HG03457 (cell line): Measurements from ENCODE around the gene TENM4.
"Not testable (repeated sequence)": the region's sequence is repeated elsewhere in the genome, so short reads cannot be mapped to it uniquely, and the experiment has no call there.

ENCODE experiments used
- ATAC-seq: cut with Tn5 transposase; IDR thresholded peaks from one replicate; pipeline ENCODE4 v1.9.1; 2021; ENCODE audit warnings: moderate number of reproducible peaks; ENCODE audit not compliant: unreplicated experiment

Gene TENM4

DNA sequence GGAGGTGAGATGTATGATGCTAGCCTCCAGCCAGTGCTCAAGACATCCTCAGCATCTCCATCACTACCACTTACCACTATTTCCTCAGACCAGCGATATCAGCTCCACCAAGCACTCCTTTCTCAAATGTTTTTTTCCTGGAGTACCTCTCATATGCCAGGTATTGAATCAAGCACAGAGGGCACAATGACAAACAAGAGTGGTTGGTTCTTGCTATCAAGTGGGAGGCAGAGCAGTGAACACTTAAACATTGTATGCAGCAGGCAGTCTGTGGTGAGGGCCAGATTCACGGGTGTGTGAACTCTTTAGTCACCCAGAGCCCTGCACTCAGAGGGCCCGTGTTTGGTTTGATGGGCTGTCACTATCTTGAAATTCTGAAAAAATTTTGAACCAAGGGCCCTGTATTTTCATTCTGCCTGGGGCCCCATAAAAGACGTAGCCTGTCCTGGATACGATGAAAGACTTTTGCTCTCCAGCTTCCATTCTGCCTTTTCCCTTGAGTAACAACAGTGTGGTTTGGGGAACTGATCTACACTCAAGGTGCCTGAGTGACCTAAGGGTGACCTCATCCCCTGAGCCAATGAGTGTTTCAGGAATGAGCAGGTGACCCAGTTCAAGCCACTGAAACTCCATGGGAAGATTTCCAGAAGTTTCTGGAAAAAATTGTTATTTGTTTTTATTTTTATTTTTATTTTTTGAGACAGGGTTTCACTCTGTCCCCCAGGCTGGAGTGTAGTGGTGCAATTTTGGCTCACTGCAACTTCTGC lies 517.8 kb downstream of the TENM4 start:
- no peak for ATAC-seq

GRCh38 chr11:78921509-78921908 lies 519.3 kb downstream of the TENM4 start:
- no peak for ATAC-seq

DNA sequence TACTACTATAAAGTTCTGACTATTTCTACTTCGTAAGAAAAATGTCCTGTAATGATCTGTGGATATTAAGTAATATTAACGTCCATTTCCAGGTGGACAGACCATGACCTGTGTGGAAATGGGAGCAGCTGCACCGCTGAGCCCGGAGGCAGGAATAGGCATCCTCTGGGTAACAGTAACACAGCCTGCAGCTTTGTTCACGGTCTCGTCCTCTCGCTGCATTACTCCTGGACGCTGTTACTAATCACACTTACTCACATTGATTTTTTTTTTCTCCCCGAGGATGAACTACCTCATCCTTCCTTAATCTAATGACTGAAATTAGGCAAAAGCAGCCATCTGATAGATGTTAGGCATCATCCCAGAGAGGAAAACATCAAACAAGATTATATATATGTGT lies 520.5 kb downstream of the TENM4 start:
- no peak for ATAC-seq

DNA sequence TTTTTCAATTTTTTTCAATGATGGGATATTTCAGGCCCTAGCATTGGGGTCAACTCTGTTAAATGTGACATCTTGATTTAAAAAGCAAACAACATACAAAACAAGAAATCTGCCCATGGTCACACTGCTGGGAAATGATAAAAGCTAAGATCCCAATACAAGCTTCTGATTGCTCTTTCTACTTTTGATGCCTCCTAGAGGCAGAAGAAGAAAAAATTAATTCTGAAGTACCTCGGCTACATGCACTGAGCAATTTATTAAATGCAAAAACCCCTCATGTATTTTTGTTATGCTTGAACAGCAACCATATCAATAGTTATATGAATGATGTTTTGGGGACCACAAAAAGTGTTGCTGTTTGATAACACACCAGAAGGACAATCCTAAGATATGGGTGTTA lies 524.1 kb downstream of the TENM4 start:
- no peak for ATAC-seq

GRCh38 chr11:78914503-78914902 lies 526.3 kb downstream of the TENM4 start:
- no peak for ATAC-seq

GRCh38 chr11:78912778-78913177 lies 528.1 kb downstream of the TENM4 start:
- no peak for ATAC-seq

- no peak for ATAC-seq
Measured at GRCh38 chr11:78910322-78910721, 530.5 kb downstream of the TENM4 start.

DNA sequence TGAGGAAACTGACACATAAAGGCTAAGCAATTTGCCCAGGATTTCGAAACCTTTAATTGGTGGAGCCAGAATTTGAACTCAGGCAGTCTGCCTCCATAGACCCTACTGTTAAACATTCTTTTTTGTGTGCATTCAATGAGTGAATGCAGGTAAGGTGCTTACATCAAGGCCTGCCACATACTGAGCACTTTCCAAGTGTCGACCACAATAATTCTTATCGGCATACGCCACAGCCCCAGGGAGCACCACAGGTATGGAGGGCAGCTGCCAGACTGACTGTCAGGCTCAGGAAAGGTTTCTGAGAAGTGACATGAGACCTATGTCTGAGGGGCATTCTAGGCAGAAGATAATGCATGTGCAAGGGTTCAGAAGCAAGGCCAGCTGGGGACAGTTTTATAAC lies 531.4 kb downstream of the TENM4 start:
- no peak for ATAC-seq

DNA sequence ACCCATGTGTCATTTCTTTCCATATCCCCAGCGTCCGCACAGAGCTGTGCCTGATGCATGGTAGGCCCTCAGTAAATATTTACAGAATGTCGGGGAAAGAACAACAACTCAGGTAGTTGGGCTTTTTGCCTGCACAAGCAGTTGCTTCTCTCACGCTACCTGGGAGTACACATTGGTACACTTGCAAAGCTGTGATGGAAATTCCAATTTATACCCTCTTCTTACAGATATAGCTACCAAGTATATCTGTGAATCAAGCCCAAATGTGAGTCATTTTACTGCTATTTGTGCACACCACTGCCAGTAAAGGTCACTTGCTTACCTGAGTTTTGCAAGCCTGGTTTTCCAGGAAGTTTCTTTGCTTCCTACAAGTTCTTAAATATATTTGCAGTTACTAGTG lies 533.2 kb downstream of the TENM4 start:
- ATAC-seq = no peak

- no peak for ATAC-seq
Measured at GRCh38 chr11:78906566-78906965, 534.3 kb downstream of the TENM4 start.

GRCh38 chr11:78905756-78906155 lies 535.1 kb downstream of the TENM4 start:
- no peak for ATAC-seq

DNA sequence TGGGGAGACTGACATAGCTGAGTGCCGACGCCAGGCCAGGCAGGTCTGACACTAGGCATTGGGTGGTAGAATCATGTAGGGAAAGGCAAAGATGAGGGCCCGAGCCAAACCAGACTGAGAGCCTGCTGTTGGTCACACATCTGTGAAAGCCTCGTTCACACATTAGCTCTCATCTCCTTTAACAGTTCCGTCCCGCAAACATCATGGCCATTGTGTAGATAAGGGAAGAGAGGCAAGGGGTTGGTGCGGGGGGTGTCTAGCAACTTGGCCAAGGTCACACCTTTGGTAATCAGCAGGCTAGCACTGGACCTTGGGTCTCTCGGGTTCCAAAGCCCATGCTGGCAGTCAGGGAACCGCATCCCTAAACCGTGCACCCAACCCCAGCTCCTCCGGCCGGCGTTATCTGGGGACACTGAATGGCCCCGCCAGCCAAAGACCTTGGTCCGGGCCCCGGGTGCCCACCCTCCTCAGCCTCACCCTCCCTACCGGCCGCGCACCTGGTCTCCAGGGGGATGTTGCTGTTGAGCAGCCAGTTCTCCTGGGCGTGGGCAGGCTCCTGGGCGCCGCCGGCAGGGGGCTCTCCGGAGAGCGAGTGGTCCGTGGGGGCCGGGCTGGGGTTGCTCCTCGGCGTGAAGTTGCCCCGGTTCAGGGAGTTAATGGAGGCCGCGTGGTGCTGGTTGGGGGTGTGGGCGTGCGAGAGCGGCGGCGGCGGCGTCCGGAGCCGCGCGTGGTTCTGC lies 537.9 kb downstream of the TENM4 start:
- no peak for ATAC-seq

GRCh38 chr11:78901831-78902230 lies 539.0 kb downstream of the TENM4 start:
- ATAC-seq = no peak

GRCh38 chr11:78898266-78898775 lies 542.5 kb downstream of the TENM4 start:
- ATAC-seq = no peak

DNA sequence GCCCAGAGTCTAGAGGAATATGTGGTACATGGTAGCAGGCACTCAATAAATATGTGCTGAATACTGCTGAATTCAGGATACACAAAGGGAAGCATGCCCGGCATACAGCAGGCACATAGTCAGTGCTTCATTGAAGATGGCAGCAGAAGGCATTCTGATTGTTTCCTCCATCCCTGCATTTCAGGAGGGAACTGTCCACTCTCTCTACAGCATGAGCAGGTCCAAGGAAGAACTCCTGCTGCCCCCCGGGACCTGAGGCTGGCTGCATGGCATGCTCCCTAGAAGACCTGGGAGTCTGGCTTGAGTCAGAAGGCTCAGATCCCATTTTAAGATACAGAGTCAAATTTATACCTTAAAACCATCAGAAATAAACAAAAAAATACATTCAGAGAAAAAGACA lies 546.8 kb downstream of the TENM4 start:
- no peak for ATAC-seq

- ATAC-seq = no peak
Measured at GRCh38 chr11:78889698-78890097, 551.1 kb downstream of the TENM4 start.

GRCh38 chr11:78886616-78887015 lies 554.2 kb downstream of the TENM4 start:
- ATAC-seq = no peak

- ATAC-seq = no peak
Measured at GRCh38 chr11:78884761-78885160, 556.1 kb downstream of the TENM4 start.

- no peak for ATAC-seq
Measured at GRCh38 chr11:78883506-78883905, 557.3 kb downstream of the TENM4 start.

- ATAC-seq = not testable (repeated sequence)
Measured at GRCh38 chr11:78879094-78879980, 561.5 kb downstream of the TENM4 start.

DNA sequence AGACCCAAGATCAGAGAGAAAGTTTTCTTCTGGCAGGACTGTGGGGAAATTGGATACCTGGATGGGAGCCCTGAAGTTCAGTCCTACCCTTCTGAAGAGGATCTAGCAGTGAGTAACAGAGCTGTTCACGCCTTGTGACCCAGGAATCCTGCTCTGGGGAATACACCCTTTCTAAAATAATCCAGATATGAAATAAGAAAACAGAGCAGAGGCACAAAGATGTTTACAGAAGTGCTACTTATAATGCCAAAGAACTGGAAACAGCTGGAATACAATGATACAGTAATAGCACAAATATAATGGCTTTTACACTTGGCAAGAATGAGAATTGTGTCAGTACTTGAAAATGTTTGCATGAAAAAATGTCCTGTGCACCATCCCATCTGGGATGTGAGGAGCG lies 562.2 kb downstream of the TENM4 start:
- no peak for ATAC-seq
